K562 (cell line): ENCODE measurements around the gene POLR2A. TPM values are rescaled to one million over a fixed set of nuclear protein-coding genes. Genes with fewer than 3 reads are reported as not detected.

Source experiments
- BRF2 ChIP-seq: IDR thresholded peaks from 3 replicates; pipeline ENCODE4 v1.6.1; 2011; ENCODE audit warnings: borderline replicate concordance, mild to moderate bottlenecking; ENCODE audit not compliant: insufficient read length, insufficient read depth
- CHD1 ChIP-seq: fragments of 200-600 bp; sonication (generic); IDR thresholded peaks from one replicate; pipeline ENCODE4 v1.6.1; 2012; ENCODE audit warnings: mild to moderate bottlenecking, moderate library complexity, low read length, inconsistent platforms
- HEY1 ChIP-seq: fragments of 250-450 bp; sonication (Bioruptor Pico); IDR thresholded peaks from 2 replicates; pipeline ENCODE4 v1.5.0; 2020; ENCODE audit warnings: mild to moderate bottlenecking, moderate library complexity, borderline replicate concordance
- HIVEP1 ChIP-seq: fragments of 250-450 bp; sonication (Bioruptor Pico); IDR thresholded peaks from 2 replicates; pipeline ENCODE4 v1.4.0; 2020; ENCODE audit warnings: mild to moderate bottlenecking
- ILK ChIP-seq: fragments of 450-650 bp; IDR thresholded peaks from 2 replicates; pipeline ENCODE4 v1.6.1; 2016; ENCODE audit warnings: missing genetic modification characterization, low read depth, mild to moderate bottlenecking, missing compliant biosample characterization, moderate library complexity, borderline replicate concordance
- KDM2B ChIP-seq: fragments of 250-450 bp; sonication (Bioruptor Pico); IDR thresholded peaks from 2 replicates; pipeline ENCODE4 v1.8.0; 2021; ENCODE audit warnings: mild to moderate bottlenecking, moderate library complexity
- KDM4B ChIP-seq, 2 experiments: fragments of 450-650 bp in 1 of 2; sonication (generic) in 1 of 2; IDR thresholded peaks; 2 replicates each; pipeline ENCODE4 v1.6.1; 2016 to 2017; ENCODE audit warnings: borderline replicate concordance in 2 of 2, antibody characterized with exemption in 1 of 2, low read depth in 1 of 2, mild to moderate bottlenecking in 1 of 2
- MAX ChIP-seq: sonication (generic); formaldehyde crosslinking; IDR thresholded peaks from 2 replicates; pipeline ENCODE4 v1.9.0; 2022; ENCODE audit warnings: mild to moderate bottlenecking, missing genetic modification reagents
- MED1 ChIP-seq: sonication (generic); formaldehyde crosslinking; IDR thresholded peaks from 2 replicates; pipeline ENCODE4 v1.8.1; 2023; ENCODE audit warnings: missing genetic modification reagents, borderline replicate concordance
- MNT ChIP-seq, 2 experiments: fragments of 450-650 bp; conservative IDR thresholded peaks; 2 replicates each; pipeline ENCODE4 v1.6.1; 2017; ENCODE audit warnings: mild to moderate bottlenecking in 2 of 2, moderate library complexity in 2 of 2
- MTA3 ChIP-seq: fragments of 450-650 bp; formaldehyde crosslinking; IDR thresholded peaks from 2 replicates; pipeline ENCODE4 v1.6.1; 2017; ENCODE audit warnings: mild to moderate bottlenecking, borderline replicate concordance
- NELFE ChIP-seq: IDR thresholded peaks from 2 replicates; pipeline ENCODE4 v1.6.1; 2011; ENCODE audit warnings: mild to moderate bottlenecking; ENCODE audit not compliant: insufficient read depth, insufficient read length
- TCF15 ChIP-seq: fragments of 250-450 bp; sonication (Bioruptor Pico); IDR thresholded peaks from 2 replicates; pipeline ENCODE4 v1.8.0; 2022; ENCODE audit warnings: moderate library complexity, mild to moderate bottlenecking, inconsistent platforms
- ZNF184 ChIP-seq: sonication (generic); formaldehyde crosslinking; IDR thresholded peaks from 2 replicates; pipeline ENCODE4 v1.5.0; 2020; ENCODE audit warnings: missing genetic modification reagents
- ZNF395 ChIP-seq: fragments of 200-800 bp; sonication (Bioruptor generic); IDR thresholded peaks from 2 replicates; pipeline ENCODE4 v1.6.1; 2017; ENCODE audit warnings: missing genetic modification characterization, missing compliant biosample characterization
- ZNF609 ChIP-seq: sonication (generic); formaldehyde crosslinking; IDR thresholded peaks from 2 replicates; pipeline ENCODE4 v1.8.1; 2023; ENCODE audit warnings: missing genetic modification reagents, mild to moderate bottlenecking, borderline replicate concordance
- polyA plus RNA-seq, 8 experiments: library from polyadenylated mRNA; depleted of rRNA in 4 of 8; stranded (reverse) in 5 of 8; unstranded in 3 of 8; fragments of >200 nt; fragmentation: Nextera tagmentation in 2 of 8; fragmentation: Illumina TruSeq in 1 of 8; extraction: Ambion mirVana in 2 of 8; extraction: Trizol in 1 of 8; gene quantifications; 2 replicates each; pipeline versions ENCODE4 v1.2.1 to v1.2.3, GENCODE V29; 2011 to 2014; ENCODE audit warnings: inconsistent platforms in 1 of 8, missing spikeins in 1 of 8
- total RNA-seq, 7 experiments: library from RNA; depleted of rRNA in 6 of 7; stranded (reverse); fragments of >200 nt in 6 of 7; fragmentation: Illumina TruSeq in 2 of 7; extraction: Trizol in 2 of 7; gene quantifications; 2 replicates each; pipeline versions ENCODE4 v1.2.1 to v1.2.3, GENCODE V29; 2011 to 2021; ENCODE audit warnings: low replicate concordance in 1 of 7

The POLR2A gene
- total and polyA plus RNA-seq, 9 of the 15 experiments (the other 6 are each of a cell fraction or from before 2014, with no cell fraction given), result 1.3 to 109 (median 12.4) TPM

GRCh38 chr17:7484067-7484918 is at the start of gene POLR2A (continued):
- TF ChIP-seq NELFE (peak; percentile 99), MTA3 (peak; percentile 87), KDM2B (CRISPR knock-in tag) (no peak), MAX (CRISPR knock-in tag) (peak; percentile 63), ILK (no peak), TCF15 (CRISPR knock-in tag) (no peak), MED1 (CRISPR knock-in tag) (no peak), CHD1 (no peak), ZNF395 (CRISPR knock-in tag) (peak; percentile 50; the same call in 1 of the 2 replicates), HIVEP1 (CRISPR knock-in tag) (no peak), MNT (conservative IDR thresholded peaks at IDR 0.05) (peak; percentile 53 to 70), ZNF609 (CRISPR knock-in tag) (peak; percentile 11; the same call in 1 of the 2 replicates), KDM4B (IDR thresholded peaks at IDR 0.05; ENCODE audit: borderline replicate concordance in 2 of 2, low read depth in 1 of 2) (peak in 1 of 2 experiments; percentile 96; a peak in 2 of 4 replicates), ZNF184 (no peak), BRF2 (no peak), HEY1 (CRISPR knock-in tag) (peak; percentile 26; the same call in 1 of the 2 replicates)
